Panc1 (cell line): ENCODE results near the gene ZBTB40.

Experiments used
- TF ChIP-seq, protein P1 (sequence below): fragments of 450-650 bp; IDR thresholded peaks from 2 replicates; pipeline ENCODE4 v1.5.1; 2017; ENCODE audit warnings: mild to moderate bottlenecking
- TF ChIP-seq, protein P2 (sequence below), 2 experiments: IDR thresholded peaks; 2 replicates each; pipeline ENCODE4 v1.6.1; 2011 to 2012; ENCODE audit warnings: low read depth in 2 of 2, control low read depth in 1 of 2, low read length in 1 of 2, mild to moderate bottlenecking in 1 of 2, moderate library complexity in 1 of 2; ENCODE audit not compliant: insufficient read depth in 1 of 2

DNA sequence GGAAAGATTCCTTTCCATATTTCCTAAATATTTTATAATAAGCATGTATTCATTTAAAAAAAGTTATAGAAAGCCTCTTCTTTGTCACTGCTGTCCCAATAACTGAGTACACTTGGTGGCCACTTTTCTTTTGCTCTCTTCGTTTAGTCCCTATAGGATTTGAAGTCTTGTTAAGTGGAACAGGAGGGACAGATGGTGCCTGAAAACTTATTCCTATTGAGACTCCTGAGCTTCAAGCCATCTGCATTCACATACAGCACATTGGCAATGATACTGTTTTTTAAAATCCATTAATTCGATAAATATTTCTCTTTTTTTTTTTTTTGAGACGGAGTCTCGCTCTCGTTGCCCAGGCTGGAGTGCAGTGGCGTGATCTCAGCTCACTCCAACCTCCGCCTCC, 2.0 kb upstream of the ZBTB40 start:
- TF ChIP-seq, protein P1, sequence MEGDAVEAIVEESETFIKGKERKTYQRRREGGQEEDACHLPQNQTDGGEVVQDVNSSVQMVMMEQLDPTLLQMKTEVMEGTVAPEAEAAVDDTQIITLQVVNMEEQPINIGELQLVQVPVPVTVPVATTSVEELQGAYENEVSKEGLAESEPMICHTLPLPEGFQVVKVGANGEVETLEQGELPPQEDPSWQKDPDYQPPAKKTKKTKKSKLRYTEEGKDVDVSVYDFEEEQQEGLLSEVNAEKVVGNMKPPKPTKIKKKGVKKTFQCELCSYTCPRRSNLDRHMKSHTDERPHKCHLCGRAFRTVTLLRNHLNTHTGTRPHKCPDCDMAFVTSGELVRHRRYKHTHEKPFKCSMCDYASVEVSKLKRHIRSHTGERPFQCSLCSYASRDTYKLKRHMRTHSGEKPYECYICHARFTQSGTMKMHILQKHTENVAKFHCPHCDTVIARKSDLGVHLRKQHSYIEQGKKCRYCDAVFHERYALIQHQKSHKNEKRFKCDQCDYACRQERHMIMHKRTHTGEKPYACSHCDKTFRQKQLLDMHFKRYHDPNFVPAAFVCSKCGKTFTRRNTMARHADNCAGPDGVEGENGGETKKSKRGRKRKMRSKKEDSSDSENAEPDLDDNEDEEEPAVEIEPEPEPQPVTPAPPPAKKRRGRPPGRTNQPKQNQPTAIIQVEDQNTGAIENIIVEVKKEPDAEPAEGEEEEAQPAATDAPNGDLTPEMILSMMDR = no peak
- TF ChIP-seq, protein P2, sequence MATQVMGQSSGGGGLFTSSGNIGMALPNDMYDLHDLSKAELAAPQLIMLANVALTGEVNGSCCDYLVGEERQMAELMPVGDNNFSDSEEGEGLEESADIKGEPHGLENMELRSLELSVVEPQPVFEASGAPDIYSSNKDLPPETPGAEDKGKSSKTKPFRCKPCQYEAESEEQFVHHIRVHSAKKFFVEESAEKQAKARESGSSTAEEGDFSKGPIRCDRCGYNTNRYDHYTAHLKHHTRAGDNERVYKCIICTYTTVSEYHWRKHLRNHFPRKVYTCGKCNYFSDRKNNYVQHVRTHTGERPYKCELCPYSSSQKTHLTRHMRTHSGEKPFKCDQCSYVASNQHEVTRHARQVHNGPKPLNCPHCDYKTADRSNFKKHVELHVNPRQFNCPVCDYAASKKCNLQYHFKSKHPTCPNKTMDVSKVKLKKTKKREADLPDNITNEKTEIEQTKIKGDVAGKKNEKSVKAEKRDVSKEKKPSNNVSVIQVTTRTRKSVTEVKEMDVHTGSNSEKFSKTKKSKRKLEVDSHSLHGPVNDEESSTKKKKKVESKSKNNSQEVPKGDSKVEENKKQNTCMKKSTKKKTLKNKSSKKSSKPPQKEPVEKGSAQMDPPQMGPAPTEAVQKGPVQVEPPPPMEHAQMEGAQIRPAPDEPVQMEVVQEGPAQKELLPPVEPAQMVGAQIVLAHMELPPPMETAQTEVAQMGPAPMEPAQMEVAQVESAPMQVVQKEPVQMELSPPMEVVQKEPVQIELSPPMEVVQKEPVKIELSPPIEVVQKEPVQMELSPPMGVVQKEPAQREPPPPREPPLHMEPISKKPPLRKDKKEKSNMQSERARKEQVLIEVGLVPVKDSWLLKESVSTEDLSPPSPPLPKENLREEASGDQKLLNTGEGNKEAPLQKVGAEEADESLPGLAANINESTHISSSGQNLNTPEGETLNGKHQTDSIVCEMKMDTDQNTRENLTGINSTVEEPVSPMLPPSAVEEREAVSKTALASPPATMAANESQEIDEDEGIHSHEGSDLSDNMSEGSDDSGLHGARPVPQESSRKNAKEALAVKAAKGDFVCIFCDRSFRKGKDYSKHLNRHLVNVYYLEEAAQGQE (IDR thresholded peaks at IDR 0.05; ENCODE audit: insufficient read depth in 1 of 2, low read depth in 2 of 2, low read length in 1 of 2) = no peak
